Vagina (tissue), 2 donors: ENCODE data around the gene SNX9.

Experiments
- CTCF ChIP-seq, 3 experiments: fragments of 450-650 bp in 2 of 3; fragments of 200-600 bp in 1 of 3; sonication (generic) in 1 of 3; IDR thresholded peaks; one replicate each; pipeline ENCODE4 v1.5.1; 2017 to 2019; ENCODE audit warnings: antibody characterized with exemption in 3 of 3, mild to moderate bottlenecking in 2 of 3, moderate library complexity in 2 of 3
- POLR2AphosphoS5 ChIP-seq, 2 donors: sonication (generic); formaldehyde crosslinking; IDR thresholded peaks; one replicate each; pipeline ENCODE4 v1.9.0; 2017; ENCODE audit warnings: antibody characterized with exemption in 2 of 2, mild to moderate bottlenecking in 2 of 2, low read depth in 1 of 2; ENCODE audit not compliant: insufficient read depth in 1 of 2

- no peak for TF ChIP-seq POLR2AphosphoS5 (IDR thresholded peaks at IDR 0.05; ENCODE audit: insufficient read depth in 1 of 2, low read depth in 1 of 2)
- no peak for TF ChIP-seq CTCF (IDR thresholded peaks at IDR 0.05)
Measured at GRCh38 chr6:157789297-157789696, 33.7 kb upstream of the SNX9 start.
